DMS79 treated with DMSO at 0.1 percent for 48 hours (cell line): Measurements from ENCODE around the gene PDE4C.

ENCODE experiments used
- DNase-seq: peaks from one replicate; lab custom pipeline; 2025; lab: John Stamatoyannopoulos, UW

PDE4C gene

DNA sequence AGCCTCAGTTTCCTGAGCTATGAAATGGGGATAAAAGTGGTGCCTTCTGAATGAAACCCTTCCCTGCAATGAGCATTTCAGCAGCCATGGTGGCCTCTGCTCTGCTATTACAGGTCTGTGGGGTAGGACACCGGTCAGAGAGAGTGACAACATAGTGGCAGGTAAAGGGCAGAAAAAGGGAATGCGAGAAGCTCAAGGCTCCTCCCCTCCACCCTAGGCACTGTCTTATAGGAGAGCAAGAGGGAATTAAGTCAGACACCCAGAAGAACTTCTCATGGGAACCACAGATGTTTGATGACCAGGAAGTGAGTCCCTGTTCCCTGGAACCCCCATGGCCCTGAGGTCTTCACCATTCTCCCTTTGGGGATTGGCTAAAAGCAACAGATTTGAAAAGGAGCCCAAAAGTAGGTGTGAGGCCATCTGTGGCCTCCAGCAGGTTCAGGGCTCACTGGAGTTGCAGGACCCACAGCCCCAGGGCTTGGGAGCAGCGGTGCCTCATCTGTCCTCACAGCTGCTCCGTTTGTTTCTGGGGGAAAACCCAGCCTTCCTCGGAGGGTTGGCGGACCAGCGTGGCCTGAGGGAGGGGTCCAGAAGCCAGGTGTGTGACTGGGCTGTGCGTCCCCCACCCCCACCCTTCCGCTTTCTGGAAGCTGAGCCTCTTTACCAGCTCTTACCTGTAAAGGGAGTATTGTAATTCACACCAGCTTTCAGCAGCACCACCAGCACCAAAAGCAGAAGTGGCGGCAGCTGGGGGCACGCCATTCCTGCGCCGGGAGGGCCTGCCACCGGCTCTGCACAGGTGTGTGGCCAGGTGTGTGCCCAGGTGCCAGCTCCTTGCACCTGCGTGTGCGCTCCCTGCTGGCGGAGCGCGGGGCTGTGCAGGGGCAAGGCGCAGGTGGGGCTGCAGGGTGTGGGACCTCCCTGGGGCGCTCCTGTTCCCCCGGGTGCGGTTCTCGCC lies 28.6 kb upstream of the PDE4C start:
- DNase-seq: peak; percentile 74

DNA sequence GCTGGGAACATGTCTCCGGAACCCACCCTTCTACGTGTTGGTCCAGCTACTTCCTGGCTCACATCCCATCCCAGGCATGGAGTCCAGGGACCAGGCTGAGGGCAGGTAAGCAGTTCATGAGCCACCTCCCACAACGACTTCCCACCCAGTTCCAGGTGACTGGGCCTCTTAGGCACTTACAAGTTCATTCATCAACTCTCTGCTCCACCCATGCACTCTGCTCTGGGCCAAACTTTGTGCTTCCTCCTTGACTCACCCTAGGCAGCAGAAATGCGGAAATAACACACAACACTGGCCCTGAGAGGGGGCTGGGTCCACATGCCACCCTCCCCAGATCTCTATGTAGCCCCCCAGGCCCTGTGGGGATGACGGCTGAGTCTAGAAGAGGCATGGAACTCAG lies 27.5 kb upstream of the PDE4C start:
- DNase-seq: no peak

DNA sequence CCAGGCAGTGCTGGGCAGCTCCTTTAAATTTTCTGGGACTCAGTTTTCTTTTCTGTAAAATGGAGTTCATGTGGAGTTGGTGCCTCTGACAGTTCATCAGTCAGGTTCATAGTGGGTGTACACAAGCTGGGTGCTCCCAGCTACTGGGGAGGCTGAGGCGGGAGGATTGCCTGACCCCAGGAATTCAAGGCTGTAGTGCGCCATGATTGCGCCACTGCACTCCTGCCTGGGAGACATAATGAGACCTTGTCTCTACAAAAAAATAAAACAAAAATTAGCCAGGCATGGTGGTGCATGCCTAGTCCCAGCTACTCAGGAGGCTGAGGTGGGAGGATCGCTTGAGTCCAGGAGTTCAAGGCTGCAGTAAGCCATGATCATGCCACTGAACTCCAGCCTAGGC lies 26.9 kb upstream of the PDE4C start:
- DNase-seq: no peak

GRCh38 chr19:18252370-18252717 lies 26.1 kb upstream of the PDE4C start:
- no peak for DNase-seq

DNA sequence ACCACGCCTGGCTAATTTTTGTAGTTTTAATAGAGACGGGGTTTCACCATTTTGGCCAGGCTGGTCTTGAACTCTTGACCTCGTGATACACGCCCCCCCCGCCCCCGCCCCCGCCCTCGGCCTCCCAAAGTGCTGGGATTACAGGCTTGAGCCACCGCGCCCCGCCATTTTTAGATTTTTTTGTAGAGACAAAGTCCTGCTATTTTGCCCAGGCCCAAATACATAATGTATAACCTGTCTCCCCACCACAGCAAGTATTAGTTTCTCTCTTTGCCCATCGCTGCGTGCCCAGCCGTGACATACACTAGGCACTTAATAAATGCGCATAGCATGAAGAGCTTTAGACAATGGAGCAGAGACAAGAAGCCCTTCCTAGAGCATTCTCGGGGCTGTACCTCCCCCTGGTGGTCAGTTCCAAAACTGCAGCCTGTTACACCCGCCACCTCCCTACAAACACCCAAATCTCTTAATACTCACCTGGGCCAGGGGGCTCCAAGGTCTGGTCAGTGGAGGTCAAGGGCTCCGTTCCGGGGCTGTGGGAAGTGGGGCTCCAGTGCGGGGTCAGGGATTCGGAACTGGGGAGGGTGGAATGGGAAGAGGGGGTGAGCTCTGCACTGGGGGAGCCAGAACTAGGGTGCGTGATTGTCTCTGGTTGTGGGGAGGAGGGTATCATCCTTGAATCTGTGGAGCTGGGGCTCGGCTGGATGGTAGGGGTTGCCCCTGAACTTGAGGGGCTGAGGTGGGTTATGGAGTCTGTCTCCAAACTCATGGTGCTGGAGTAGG lies 25.5 kb upstream of the PDE4C start:
- peak; percentile 76 for DNase-seq

DNA sequence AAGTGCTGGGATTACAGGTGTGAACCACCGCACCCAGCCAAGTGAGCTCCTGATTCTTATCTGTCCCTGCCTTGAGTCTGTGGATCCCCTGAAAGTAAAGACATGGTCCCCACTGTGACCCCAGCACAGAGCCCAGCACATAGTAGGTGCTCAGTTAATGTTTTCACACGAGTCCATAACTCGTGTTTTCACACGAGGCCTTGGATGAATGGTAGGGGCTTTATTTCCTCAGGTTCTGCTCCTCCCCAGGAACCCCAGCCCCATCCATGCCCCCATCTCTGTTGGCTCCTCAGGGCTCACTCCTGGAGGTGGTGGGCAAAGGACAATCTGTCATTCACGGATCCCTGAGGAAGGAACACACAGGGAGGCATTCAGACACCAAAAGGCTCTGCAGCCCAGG lies 23.6 kb upstream of the PDE4C start:
- DNase-seq: no peak

DNA sequence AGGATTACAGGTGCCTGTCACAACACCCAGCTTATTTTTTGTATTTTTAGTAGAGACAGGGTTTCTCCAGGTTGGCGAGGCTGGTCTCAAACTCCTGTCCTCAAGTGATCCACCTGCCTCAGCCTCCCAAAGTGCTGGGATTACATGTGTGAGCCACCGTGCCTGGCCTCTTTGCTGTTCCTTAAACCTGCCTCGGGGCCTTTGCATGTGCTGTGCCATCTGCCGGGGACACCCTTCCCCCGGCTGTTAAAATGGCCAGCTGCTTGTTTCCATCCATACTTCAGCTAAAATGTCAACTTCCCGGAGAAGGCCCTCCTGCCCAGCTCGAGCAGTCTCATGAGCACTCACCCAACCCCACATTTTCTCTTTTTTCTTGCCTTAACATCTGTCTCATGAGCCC lies 19.1 kb upstream of the PDE4C start:
- no peak for DNase-seq

DNA sequence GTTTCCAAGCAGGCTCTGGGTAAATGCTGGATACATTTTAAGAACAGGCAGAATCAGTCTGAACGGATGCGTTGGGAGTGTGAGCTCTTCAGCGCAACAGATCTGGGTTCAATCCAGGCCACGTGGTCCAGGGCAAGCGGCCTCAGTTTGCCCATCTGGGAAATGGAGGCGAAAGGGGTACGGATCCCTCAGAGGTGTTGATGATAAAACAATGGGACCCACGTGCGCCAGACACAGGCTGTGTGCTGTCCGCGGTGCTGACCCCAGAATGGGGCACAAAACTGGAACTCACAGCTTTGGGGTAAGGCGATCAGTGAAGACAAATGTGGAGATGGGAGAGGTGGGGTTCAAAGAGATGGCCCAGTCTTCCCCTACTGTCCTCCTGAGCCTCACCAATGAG lies 13.1 kb upstream of the PDE4C start:
- DNase-seq: no peak

DNA sequence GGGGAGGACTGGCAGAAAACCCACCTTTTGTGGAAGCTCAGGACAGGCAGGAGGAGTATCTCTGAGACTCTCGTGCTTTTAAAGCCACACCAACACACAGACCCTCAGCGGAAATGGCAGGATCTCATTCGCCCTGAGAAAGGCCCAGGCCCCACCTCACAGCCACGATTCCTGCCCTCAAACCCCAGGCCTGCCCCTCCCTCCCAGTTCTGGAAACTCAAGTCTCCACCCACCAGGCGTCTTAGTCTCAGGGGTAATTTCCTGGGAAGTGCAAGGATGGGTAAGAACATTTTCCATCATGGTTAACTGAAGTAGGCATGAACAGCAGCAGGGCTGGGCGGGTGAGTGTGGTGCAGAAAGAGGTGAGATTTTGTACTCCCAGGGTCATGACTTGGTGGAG lies 8.0 kb upstream of the PDE4C start:
- no peak for DNase-seq

DNA sequence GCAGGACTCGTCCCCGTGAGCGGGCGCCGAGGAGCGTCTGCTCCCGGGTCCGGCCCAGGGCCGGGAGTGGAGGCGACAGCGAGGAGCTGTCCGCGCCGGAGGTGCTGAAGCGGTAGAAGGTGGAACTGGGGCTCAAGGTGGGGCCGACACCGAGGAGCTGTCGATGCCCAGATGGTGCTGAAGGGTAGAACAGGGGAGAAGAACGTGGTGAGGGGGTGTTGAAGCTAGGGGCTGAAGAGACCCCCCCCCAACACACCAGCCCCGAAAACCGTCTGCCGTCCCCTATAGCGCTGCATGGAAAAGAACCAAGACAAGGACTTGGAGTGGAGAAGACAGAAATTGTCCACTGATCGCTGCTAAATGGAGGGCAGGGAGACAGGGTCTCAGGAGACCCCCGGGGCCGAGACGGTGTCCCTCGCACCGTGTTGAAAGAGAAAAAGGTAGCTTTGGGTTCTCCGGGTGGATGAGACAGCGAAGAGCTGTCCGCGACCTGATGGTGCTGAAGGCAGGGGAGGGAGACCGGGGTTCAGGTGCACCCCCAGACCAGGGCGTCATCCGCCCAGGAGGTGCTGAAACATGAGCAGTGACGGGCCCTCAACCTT lies 7.1 kb upstream of the PDE4C start:
- DNase-seq: peak; percentile 48

GRCh38 chr19:18232540-18233223 lies 6.4 kb upstream of the PDE4C start:
- DNase-seq: peak; percentile 48

- no peak for DNase-seq
These were observed 5.5 kb upstream of the PDE4C start for GRCh38 chr19:18231775-18232174.

DNA sequence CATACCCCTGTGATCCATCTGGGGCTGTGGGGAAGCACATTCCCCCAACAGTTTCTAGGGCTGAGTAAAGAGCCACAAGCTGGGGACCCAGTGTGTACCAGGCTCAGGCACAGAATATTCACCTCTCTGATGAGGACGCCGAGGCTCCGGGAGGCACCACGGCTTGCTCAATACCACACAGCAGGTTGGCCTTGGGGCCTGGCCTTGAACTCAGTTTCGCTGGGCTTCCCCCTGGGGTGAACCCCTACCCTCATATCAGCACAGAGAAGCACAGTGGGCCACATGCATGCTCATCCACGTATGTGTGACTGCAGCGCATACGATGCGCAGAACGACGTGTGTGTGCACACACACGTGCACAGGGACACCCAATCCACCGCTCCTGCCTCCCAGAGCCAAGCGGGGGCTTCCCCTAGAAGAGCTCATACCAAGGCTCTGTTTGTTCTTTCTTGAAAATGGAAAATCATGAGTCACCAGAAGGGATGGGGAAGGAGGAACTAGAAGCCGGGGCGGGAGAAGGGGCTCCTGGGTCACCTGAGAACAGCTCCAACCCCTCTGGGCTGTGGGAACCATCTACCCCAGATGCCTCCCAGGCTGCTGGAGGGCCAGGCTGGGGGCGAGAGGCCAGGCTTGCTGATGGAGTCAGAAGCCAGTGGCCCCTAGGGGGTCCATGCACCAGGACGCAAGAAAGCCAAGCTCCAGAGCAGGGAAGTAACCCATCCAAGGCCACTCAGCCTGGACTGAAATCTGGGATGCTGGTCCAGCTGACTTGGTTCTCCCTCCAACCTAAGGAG lies 4.9 kb upstream of the PDE4C start:
- no peak for DNase-seq

DNA sequence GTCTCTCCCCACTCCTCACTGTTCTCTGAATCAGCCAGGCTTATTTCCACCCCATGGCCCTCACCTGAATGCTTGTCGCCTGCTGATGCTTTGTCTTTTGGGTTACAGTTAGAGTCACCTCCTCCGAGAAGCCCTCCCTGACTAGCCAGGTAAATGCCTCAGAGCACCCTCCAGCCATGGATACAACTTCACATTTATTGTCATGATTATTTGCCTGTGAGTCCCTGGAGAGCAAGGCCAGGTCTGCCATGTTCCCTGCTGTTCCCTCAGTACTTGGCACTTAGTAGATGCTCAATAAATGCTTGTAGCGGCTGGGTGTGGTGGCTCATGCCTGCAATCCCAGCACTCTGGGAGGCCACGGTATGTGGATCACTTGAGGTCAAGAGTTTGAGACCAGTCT lies 3.7 kb upstream of the PDE4C start:
- DNase-seq: no peak

DNA sequence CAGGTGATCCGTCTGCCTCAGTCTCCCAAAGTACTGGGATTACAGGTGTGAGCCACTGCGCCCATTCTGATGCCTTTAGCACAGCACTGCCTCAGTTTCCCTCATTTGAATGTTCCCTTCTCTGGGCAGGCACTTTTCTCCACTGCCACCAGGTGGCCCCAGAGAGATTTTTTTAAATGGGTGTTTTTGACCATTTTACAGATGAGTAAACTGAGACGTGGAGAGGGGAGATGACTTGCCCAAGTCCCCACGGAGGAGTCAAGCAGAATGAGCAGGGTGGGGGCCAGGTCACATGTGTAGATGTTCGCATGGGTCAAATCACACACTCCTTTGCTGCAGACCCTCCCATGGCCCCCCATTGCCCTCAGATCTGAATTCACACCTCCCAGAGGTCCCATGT lies 3.2 kb upstream of the PDE4C start:
- DNase-seq: no peak

DNA sequence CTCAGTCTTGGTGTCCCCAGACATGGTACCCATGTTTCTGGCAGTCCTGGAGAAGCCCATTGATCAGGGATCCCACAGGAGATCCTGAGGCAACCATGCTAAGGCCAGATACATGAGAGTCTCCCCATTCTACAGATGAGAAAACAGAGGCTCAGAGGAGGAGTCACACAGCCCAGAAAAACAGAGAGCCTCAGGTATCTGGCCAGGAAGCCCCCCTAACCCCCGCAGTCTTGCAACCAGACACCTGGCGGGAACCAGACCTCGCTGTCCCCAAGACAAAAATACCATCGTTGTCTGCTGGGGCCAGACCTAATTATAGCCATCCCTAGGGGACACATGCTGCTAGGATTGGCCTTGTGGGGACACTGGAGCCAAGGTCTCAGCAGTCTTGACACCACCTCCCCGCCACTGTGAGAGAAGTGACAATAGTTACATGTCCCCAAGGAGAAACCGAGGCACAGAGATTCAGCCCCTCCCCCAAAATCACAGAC lies 1.6 kb upstream of the PDE4C start:
- DNase-seq: no peak

- DNase-seq: no peak
These were observed 930 bp upstream of the PDE4C start for GRCh38 chr19:18226956-18227780.

DNA sequence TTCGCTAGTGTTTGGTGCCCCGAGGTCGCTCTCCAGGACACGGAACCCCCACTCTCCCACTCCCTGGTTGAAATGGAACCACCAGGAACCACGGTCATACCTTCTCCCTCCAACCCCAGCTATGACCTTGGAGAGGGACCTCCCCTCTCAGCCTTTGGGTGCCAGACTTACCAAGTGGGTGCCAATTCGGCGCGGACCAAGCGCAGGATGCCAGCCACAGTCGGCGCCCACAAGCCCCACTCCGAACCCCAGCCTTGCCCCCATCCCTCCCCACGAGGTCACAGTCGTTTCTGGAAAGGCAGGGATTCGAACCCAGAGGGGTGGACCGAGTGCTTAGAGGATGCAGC lies 910 bp downstream of the PDE4C start:
- no peak for DNase-seq

DNA sequence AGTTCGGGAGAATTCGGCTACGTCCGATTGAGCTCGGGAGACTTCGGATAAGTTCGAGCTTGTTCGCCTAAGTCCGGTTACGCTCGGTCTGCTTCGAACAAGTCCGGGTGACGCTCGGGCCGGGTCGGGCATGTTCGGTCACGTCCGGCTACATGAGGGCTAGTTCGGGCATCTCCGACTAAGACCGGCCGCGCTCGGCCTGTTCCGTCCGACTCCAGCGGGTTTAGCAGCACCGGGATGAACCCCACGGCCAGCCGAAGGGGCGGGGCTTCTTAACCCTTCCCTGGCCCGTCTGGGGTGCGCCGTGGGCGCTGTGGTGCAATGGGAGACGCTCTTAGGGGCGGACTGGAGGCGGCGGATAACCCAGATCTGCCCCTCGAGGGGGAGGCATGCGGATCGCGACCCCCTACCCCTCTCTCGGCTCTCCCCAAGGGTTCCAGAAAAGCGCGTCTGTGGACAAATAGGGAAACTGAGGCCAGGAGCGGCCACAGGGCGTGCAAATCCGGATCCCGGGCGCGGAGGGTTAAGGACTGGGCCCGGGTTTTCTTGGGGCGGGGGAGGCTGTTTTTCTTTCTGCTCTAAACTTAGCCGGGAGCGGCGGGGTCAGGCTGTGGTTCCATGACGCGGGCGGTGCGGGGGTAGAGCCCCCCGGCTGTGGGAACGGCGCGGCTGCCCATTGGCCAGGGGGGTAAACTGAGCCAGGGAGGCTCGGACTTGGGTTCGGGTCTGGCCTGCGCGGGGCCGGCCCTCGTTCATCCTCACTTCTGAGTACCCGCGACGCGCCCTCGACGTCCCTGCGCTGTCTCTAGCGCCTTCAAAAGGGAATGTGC lies 1.5 kb downstream of the PDE4C start:
- peak; percentile 91 for DNase-seq
